RWPE2 (cell line): Measurements from ENCODE around the gene TMEM200C.

Source experiments
- ATAC-seq: fragments of 200-7000 bp; cut with Tn5 transposase; 3 replicates; pipeline ENCODE4 v1.9.1; 2021; ENCODE audit warnings: low read depth
- DNase-seq: peaks from one replicate; pipeline ENCODE4 v3.0.0-alpha.2; 2020; ENCODE audit warnings: low spot score
- H3K27ac ChIP-seq: fragments of 450-650 bp; 2 replicates; pipeline ENCODE4 v1.5.1; 2017; ENCODE audit warnings: mild to moderate bottlenecking; ENCODE audit not compliant: poor library complexity, severe bottlenecking
- H3K27me3 ChIP-seq: fragments of 250-450 bp; sonication (Bioruptor Pico); 2 replicates; pipeline ENCODE4 v1.5.1; 2021; ENCODE audit warnings: mild to moderate bottlenecking, moderate library complexity; ENCODE audit not compliant: insufficient read depth, poor library complexity, severe bottlenecking
- H3K36me3 ChIP-seq: fragments of 250-450 bp; sonication (Bioruptor Pico); 2 replicates; pipeline ENCODE4 v1.5.1; 2020; ENCODE audit warnings: low read depth, mild to moderate bottlenecking, moderate library complexity
- H3K4me1 ChIP-seq: fragments of 250-450 bp; sonication (Bioruptor Pico); 2 replicates; pipeline ENCODE4 v1.5.1; 2021; ENCODE audit warnings: mild to moderate bottlenecking, moderate library complexity; ENCODE audit not compliant: insufficient read depth, poor library complexity, severe bottlenecking
- H3K4me3 ChIP-seq: fragments of 250-450 bp; sonication (Bioruptor Pico); 2 replicates; pipeline ENCODE4 v1.5.1; 2021; ENCODE audit warnings: mild to moderate bottlenecking, moderate library complexity; ENCODE audit not compliant: severe bottlenecking
- H3K9me3 ChIP-seq: fragments of 250-450 bp; sonication (Bioruptor Pico); 2 replicates; pipeline ENCODE4 v1.5.1; 2021; ENCODE audit warnings: mild to moderate bottlenecking, moderate library complexity; ENCODE audit not compliant: severe bottlenecking
- TF ChIP-seq, protein P1 (sequence below): fragments of 450-650 bp; IDR thresholded peaks from one replicate; pipeline ENCODE4 v1.5.1; 2017; ENCODE audit warnings: mild to moderate bottlenecking, moderate library complexity; ENCODE audit not compliant: poor library complexity, severe bottlenecking

The TMEM200C gene

DNA sequence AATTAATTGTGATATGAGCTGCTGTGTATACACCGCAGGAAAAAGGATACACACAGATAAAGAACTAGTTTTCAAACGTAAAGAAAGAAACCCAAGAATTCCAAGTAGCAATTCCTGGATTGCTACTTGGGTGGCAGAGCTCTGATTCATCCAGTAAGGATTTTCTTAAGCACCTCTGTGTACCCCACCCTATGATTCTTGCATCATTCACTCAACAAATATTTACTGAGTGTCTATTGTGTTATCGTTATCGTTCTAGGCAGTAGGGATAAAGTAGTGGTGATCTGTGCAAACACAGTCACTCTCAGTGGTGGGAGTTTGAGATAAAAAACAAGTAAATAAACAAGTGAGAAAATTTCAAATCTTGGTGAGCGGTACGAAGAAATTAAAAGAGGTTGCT, 4.9 kb upstream of the TMEM200C start:
- no peak overlapping the region for H3K4me3 ChIP-seq
- TF ChIP-seq, protein P1, sequence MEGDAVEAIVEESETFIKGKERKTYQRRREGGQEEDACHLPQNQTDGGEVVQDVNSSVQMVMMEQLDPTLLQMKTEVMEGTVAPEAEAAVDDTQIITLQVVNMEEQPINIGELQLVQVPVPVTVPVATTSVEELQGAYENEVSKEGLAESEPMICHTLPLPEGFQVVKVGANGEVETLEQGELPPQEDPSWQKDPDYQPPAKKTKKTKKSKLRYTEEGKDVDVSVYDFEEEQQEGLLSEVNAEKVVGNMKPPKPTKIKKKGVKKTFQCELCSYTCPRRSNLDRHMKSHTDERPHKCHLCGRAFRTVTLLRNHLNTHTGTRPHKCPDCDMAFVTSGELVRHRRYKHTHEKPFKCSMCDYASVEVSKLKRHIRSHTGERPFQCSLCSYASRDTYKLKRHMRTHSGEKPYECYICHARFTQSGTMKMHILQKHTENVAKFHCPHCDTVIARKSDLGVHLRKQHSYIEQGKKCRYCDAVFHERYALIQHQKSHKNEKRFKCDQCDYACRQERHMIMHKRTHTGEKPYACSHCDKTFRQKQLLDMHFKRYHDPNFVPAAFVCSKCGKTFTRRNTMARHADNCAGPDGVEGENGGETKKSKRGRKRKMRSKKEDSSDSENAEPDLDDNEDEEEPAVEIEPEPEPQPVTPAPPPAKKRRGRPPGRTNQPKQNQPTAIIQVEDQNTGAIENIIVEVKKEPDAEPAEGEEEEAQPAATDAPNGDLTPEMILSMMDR = no peak
- no peaks in the 10 kb centered on the region for H3K4me1 ChIP-seq
- H3K27ac ChIP-seq = no peak overlapping the region
- no peaks in the 10 kb centered on the region for H3K36me3 ChIP-seq
- DNase-seq = no peak
- H3K9me3 ChIP-seq = no peaks in the 10 kb centered on the region
- peaks cover 34% of the 10 kb centered on the region for H3K27me3 ChIP-seq
- peak; percentile 91 for ATAC-seq

DNA sequence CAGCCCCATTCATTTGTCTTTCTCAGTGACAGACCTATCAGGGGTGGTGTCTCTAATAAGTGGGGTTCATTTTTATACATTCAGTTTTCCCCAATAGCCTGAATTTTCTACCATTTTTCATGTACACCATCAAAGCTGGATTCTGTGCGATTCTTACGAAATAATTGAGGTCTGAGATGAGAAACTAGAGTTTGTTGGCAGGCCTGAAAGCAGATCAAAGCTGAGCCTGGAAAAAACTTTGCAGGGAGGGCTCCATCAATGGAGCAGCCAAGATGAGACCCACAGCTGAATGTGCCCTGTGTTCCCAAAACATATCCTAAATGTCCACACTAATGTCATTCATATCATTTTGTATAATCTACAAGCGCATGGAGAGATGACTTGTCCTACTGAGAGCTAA, 4.5 kb upstream of the TMEM200C start:
- H3K4me3 ChIP-seq = no peak overlapping the region
- ATAC-seq = no peak
- no peak for DNase-seq
- no peaks in the 10 kb centered on the region for H3K9me3 ChIP-seq
- H3K27me3 ChIP-seq = peaks cover 37% of the 10 kb centered on the region
- TF ChIP-seq, protein P1 = no peak
- no peaks in the 10 kb centered on the region for H3K4me1 ChIP-seq
- H3K27ac ChIP-seq = no peak overlapping the region
- H3K36me3 ChIP-seq = no peaks in the 10 kb centered on the region

DNA sequence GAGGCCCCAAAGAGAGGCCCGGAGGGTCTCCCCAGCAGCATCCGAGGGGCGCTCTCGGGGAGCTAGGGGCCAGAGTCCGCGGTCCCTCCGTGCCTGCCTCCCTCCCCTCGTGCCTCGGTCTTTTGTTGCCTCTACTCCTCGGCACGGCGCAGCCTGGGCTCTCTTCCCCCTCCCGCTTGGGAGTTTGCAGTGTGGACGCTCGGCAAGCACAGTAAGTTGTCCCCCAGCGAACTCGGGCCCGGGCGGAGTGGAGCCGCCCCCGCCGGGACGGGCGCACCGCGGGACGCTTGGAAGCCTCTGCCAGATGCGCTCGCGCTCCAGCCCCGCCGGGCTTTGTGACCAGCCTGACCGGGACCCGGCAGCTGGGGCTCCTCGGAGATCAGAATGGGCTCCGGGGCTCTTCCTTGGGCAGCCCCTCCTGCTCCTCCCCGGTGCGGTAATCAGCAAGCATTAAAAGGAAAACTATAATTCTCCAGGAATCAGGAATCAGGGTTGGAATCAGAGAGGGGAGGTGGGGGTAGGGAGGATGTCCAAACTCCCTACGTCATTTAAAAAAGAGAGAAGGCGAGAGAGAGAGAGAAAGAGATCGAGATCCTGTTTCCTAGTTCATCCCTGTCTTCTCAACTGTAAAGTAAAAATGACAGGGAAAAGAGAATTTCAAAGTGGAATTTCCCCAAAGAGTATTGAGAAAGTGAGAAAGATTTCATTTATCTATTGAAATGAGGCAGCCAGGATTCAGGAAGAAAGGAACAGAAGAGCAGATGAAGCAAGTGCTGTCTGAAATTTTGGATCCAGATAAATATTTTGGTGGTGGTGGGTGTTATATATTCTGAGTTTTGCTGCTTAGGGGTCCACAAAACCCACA, 786 bp upstream of the TMEM200C start:
- Histone ChIP-seq H3K36me3 (no peaks in the 10 kb centered on the region), H3K27me3 (peaks cover 72% of the 10 kb centered on the region), H3K9me3 (no peaks in the 10 kb centered on the region), H3K4me3 (no peak overlapping the region), H3K4me1 (no peaks in the 10 kb centered on the region), H3K27ac (no peak overlapping the region)
- TF ChIP-seq, protein P1 = no peak
- no peak for DNase-seq
- peak; percentile 21; the same call in 1 of the 3 replicates for ATAC-seq

DNA sequence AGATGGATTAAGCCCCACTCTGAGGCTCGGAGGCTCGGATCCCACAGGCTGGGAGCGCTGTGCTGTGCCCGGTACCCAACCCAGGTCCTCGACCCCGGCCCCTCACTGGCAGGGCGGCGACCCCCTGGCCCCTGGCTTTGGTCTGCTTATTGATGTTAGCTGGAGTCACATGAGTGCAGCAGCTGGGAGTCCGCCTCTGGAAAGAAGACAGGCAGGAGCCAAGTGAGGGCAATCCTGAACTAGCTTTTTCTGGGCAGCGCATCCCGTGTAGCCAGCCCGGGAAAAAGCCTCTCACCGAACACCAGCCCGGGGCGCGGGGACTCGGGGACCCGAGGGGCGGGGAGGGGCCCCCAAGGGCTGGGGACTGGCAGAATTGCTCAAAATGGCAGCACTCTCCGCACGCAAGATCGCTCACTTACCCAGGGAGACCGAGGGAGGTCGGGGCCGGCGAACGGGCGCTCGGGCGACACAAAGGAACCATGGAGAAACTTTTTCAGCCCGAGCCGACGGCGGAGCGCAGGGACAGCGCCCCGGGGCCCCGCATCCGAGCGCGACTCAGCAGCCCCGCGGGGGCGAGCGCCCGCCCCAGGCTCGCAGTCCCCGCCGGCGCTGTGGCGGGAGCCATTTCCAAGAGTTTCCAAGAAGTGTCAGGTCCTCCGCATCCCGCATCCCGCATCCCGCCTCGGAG, 567 bp downstream of the TMEM200C start:
- no peaks in the 10 kb centered on the region for H3K4me1 ChIP-seq
- H3K27ac ChIP-seq = no peak overlapping the region
- no peak overlapping the region for H3K4me3 ChIP-seq
- ATAC-seq (no peak), DNase-seq (no peak)
- TF ChIP-seq, protein P1 = no peak
- H3K36me3 ChIP-seq = no peaks in the 10 kb centered on the region
- H3K27me3 ChIP-seq = peaks cover 82% of the 10 kb centered on the region
- no peaks in the 10 kb centered on the region for H3K9me3 ChIP-seq
